IMR-90 (cell line): ENCODE measurements around the gene ZNF155.

Experiments
- CEBPB ChIP-seq: IDR thresholded peaks from 2 replicates; pipeline ENCODE4 v1.6.1; 2012; ENCODE audit warnings: low read depth, low read length, improper control_type of control experiment
- CHD1 ChIP-seq: IDR thresholded peaks from 2 replicates; pipeline ENCODE4 v1.6.1; 2012; ENCODE audit warnings: low read depth, low read length, improper control_type of control experiment
- FOS ChIP-seq: fragments of 150-350 bp; IDR thresholded peaks from 2 replicates; pipeline ENCODE4 v1.6.1; 2016; ENCODE audit warnings: low read depth, low read length
- MAFK ChIP-seq: IDR thresholded peaks from 2 replicates; pipeline ENCODE4 v1.6.1; 2012; ENCODE audit warnings: low read depth, low read length, improper control_type of control experiment
- MAZ ChIP-seq: IDR thresholded peaks from 2 replicates; pipeline ENCODE4 v1.6.1; 2012; ENCODE audit warnings: low read depth, mild to moderate bottlenecking, low read length, improper control_type of control experiment, moderate library complexity, borderline replicate concordance
- MXI1 ChIP-seq: IDR thresholded peaks from 2 replicates; pipeline ENCODE4 v1.6.1; 2012; ENCODE audit warnings: low read depth, mild to moderate bottlenecking, low read length, moderate library complexity, borderline replicate concordance
- POLR2A ChIP-seq: IDR thresholded peaks from 2 replicates; pipeline ENCODE4 v1.6.1; 2012; ENCODE audit warnings: mild to moderate bottlenecking, low read depth, low read length
- RCOR1 ChIP-seq: IDR thresholded peaks from 2 replicates; pipeline ENCODE4 v1.6.1; 2012; ENCODE audit warnings: mild to moderate bottlenecking, low read length, improper control_type of control experiment; ENCODE audit not compliant: insufficient replicate concordance
- RFX5 ChIP-seq: IDR thresholded peaks from 2 replicates; pipeline ENCODE4 v1.8.0; 2012; ENCODE audit warnings: low read depth, mild to moderate bottlenecking, low read length, moderate library complexity
- SMC3 ChIP-seq: fragments of 150-350 bp; IDR thresholded peaks from 2 replicates; pipeline ENCODE4 v1.6.1; 2016; ENCODE audit warnings: low read depth, mild to moderate bottlenecking, antibody characterized with exemption, low read length, moderate library complexity
- USF2 ChIP-seq: fragments of 150-350 bp; IDR thresholded peaks from 2 replicates; pipeline ENCODE4 v1.6.1; 2017; ENCODE audit warnings: mild to moderate bottlenecking, antibody characterized with exemption, low read length, low read depth
- TF ChIP-seq, protein P1 (sequence below): conservative IDR thresholded peaks from 2 replicates; pipeline ENCODE4 v1.5.1; 2012; ENCODE audit warnings: mild to moderate bottlenecking, low read depth, low read length, improper control_type of control experiment
- TF ChIP-seq, protein P2 (sequence below): fragments of 150-350 bp; IDR thresholded peaks from 2 replicates; pipeline ENCODE4 v1.6.1; 2016; ENCODE audit warnings: low read depth, mild to moderate bottlenecking, low read length, moderate library complexity, borderline replicate concordance

- TF ChIP-seq, protein P1, sequence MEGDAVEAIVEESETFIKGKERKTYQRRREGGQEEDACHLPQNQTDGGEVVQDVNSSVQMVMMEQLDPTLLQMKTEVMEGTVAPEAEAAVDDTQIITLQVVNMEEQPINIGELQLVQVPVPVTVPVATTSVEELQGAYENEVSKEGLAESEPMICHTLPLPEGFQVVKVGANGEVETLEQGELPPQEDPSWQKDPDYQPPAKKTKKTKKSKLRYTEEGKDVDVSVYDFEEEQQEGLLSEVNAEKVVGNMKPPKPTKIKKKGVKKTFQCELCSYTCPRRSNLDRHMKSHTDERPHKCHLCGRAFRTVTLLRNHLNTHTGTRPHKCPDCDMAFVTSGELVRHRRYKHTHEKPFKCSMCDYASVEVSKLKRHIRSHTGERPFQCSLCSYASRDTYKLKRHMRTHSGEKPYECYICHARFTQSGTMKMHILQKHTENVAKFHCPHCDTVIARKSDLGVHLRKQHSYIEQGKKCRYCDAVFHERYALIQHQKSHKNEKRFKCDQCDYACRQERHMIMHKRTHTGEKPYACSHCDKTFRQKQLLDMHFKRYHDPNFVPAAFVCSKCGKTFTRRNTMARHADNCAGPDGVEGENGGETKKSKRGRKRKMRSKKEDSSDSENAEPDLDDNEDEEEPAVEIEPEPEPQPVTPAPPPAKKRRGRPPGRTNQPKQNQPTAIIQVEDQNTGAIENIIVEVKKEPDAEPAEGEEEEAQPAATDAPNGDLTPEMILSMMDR = no peak
- TF ChIP-seq POLR2A = no peak
- TF ChIP-seq RCOR1 = no peak
- no peak for TF ChIP-seq CHD1
- TF ChIP-seq FOS = no peak
- TF ChIP-seq MXI1 = no peak
- no peak for TF ChIP-seq USF2
- TF ChIP-seq MAFK = no peak
- TF ChIP-seq RFX5 = no peak
- peak; percentile 70 for TF ChIP-seq CEBPB
- TF ChIP-seq SMC3 = no peak
- TF ChIP-seq, protein P2, sequence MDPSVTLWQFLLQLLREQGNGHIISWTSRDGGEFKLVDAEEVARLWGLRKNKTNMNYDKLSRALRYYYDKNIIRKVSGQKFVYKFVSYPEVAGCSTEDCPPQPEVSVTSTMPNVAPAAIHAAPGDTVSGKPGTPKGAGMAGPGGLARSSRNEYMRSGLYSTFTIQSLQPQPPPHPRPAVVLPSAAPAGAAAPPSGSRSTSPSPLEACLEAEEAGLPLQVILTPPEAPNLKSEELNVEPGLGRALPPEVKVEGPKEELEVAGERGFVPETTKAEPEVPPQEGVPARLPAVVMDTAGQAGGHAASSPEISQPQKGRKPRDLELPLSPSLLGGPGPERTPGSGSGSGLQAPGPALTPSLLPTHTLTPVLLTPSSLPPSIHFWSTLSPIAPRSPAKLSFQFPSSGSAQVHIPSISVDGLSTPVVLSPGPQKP = no peak
- TF ChIP-seq MAZ = no peak
Measured at GRCh38 chr19:44003461-44004009, 19.5 kb downstream of the ZNF155 start.
